ENCODE measurements around the gene EFCAB8. TPM values are rescaled to one million over a fixed set of nuclear protein-coding genes. Genes with fewer than 3 reads are reported as not detected.

EFCAB8 gene
- total RNA-seq, 1 experiment from 2014 or later, result not detected

- Histone ChIP-seq H3K27ac (no peak overlapping the region), H4K20me1 (ENCODE audit: insufficient read depth) (no peaks in the 10 kb centered on the region), H3K27me3 (ENCODE audit: insufficient read depth, low read depth) (peaks cover 40% of the 10 kb centered on the region), H3F3A (ENCODE audit: insufficient read depth, low read depth) (no peaks in the 10 kb centered on the region), H3K9me2 (ENCODE audit: insufficient read depth) (no peaks in the 10 kb centered on the region), H2AFZ (no peak overlapping the region), H3K9me3 (ENCODE audit: insufficient read depth, low read depth) (no peaks in the 10 kb centered on the region), H3K4me2 (no peak overlapping the region), H3K4me3 (no peak overlapping the region), H3K4me1 (replicated peaks; ENCODE audit: insufficient read depth) (no peaks in the 10 kb centered on the region), H3K36me3 (ENCODE audit: low read depth) (no peaks in the 10 kb centered on the region), H3K79me2 (ENCODE audit: low read depth) (no peaks in the 10 kb centered on the region)
- POLR2A ChIA-PET (ENCODE audit: unreplicated experiment), result no interaction called here
- CTCF ChIA-PET, result no interaction called here
- intact Hi-C loops (cut with micrococcal nuclease; ENCODE audit: unreplicated experiment), result no loop called here
- no TSS peak for BruUV-seq (replicated peaks)
- no peak for DNase-seq
- no peak for TF ChIP-seq EZH2 (IDR thresholded peaks at IDR 0.05; ENCODE audit: low read depth)
- TF ChIP-seq CTCF (conservative IDR thresholded peaks at IDR 0.05), result no peak
These were observed 20.8 kb downstream of the EFCAB8 start for GRCh38 chr20:32879538-32879937.

GRCh38 chr20:32880635-32881034 is 21.9 kb downstream of the EFCAB8 start:
- no peak for DNase-seq
- Histone ChIP-seq H3F3A (ENCODE audit: insufficient read depth, low read depth) (no peaks in the 10 kb centered on the region), H4K20me1 (ENCODE audit: insufficient read depth) (no peaks in the 10 kb centered on the region), H3K4me1 (replicated peaks; ENCODE audit: insufficient read depth) (no peaks in the 10 kb centered on the region), H3K4me3 (no peak overlapping the region), H2AFZ (no peak overlapping the region), H3K9me3 (ENCODE audit: insufficient read depth, low read depth) (no peaks in the 10 kb centered on the region), H3K79me2 (ENCODE audit: low read depth) (no peaks in the 10 kb centered on the region), H3K36me3 (ENCODE audit: low read depth) (no peaks in the 10 kb centered on the region), H3K27me3 (ENCODE audit: insufficient read depth, low read depth) (peaks cover 41% of the 10 kb centered on the region), H3K4me2 (no peak overlapping the region), H3K9me2 (ENCODE audit: insufficient read depth) (no peaks in the 10 kb centered on the region), H3K27ac (no peak overlapping the region)
- no peak for TF ChIP-seq CTCF (conservative IDR thresholded peaks at IDR 0.05)
- TF ChIP-seq EZH2 (IDR thresholded peaks at IDR 0.05; ENCODE audit: low read depth), result no peak
- BruUV-seq (replicated peaks), result no TSS peak
- intact Hi-C loops (cut with micrococcal nuclease; ENCODE audit: unreplicated experiment), result no loop called here
- CTCF ChIA-PET, result interaction anchor here (0.6 kb wide), 1 partner anchor 523 kb away, joined by 5 read pairs; no protein-coding TSS in a partner anchor
- POLR2A ChIA-PET (ENCODE audit: unreplicated experiment), result no interaction called here

GRCh38 chr20:32883081-32883480 is 24.4 kb downstream of the EFCAB8 start:
- Histone ChIP-seq H3K9me3 (ENCODE audit: insufficient read depth, low read depth) (no peaks in the 10 kb centered on the region), H3K27me3 (ENCODE audit: insufficient read depth, low read depth) (peaks cover 59% of the 10 kb centered on the region), H3K4me3 (no peak overlapping the region), H3F3A (ENCODE audit: insufficient read depth, low read depth) (no peaks in the 10 kb centered on the region), H3K9me2 (ENCODE audit: insufficient read depth) (no peaks in the 10 kb centered on the region), H3K27ac (no peak overlapping the region), H3K79me2 (ENCODE audit: low read depth) (no peaks in the 10 kb centered on the region), H2AFZ (no peak overlapping the region), H3K4me1 (replicated peaks; ENCODE audit: insufficient read depth) (no peaks in the 10 kb centered on the region), H3K36me3 (ENCODE audit: low read depth) (no peaks in the 10 kb centered on the region), H4K20me1 (ENCODE audit: insufficient read depth) (no peaks in the 10 kb centered on the region), H3K4me2 (no peak overlapping the region)
- intact Hi-C loops (cut with micrococcal nuclease; ENCODE audit: unreplicated experiment), result no loop called here
- ChIA-PET POLR2A (ENCODE audit: unreplicated experiment) (no interaction called here), CTCF (no interaction called here)
- DNase-seq, result no peak
- no TSS peak for BruUV-seq (replicated peaks)
- TF ChIP-seq CTCF (conservative IDR thresholded peaks at IDR 0.05), result no peak
- TF ChIP-seq EZH2 (IDR thresholded peaks at IDR 0.05; ENCODE audit: low read depth), result no peak
